ENCODE data around the gene RAVER1.

RAVER1 gene

DNA sequence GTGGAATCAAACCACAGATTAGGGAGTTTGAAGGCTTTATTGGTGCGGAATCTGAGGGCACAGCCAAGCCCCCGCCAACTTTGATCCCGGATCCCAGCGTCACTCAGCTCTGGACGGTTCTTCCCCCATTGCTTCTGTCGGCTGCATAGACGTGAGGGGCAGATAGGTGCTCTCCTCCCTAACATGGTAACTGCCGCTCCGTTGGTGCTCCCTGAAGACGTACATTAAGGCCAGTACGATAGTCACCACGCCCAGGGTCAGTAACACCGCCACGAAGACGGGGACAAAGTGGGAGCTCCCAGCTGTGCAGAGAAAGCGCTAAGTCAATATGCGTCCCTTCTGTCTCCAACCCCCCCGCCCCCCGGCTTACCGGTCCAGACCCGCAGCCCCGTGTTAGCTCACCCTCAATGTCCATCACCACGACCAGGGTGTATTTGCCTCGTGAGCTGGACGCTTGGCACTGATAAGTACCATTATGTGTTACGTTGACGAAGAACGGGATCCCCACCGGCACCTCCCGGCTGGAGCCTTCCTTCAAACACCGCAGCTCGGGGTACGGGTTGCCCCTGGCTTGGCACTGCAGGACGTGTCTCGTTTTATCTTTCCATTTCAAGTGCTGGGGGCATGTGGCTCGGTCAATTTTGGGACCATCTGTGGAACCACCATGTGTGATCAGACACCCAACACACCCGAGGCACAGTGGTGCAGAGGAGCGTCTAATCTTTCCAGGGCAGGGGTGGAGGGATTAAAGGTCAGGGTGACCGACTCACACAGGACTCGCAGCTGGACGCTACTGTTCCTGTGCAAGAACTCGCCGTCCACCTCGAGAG lies 644 bp upstream of the RAVER1 start:
- Mint-ChIP-seq H3K9me3 (no peaks in the 10 kb centered on the region), H3K4me3 (peak overlapping the region; percentile 99), H3K4me1 (ENCODE audit: low read depth) (peaks cover 56% of the 10 kb centered on the region), H3K27me3 (no peaks in the 10 kb centered on the region), H3K36me3 (ENCODE audit: low read depth) (peaks cover 43% of the 10 kb centered on the region), H3K27ac (peak overlapping the region; percentile 98)

GRCh38 chr19:10332158-10332964 lies 968 bp downstream of the RAVER1 start:
- Mint-ChIP-seq H3K4me1 (ENCODE audit: low read depth) (peaks cover 45% of the 10 kb centered on the region), H3K36me3 (ENCODE audit: low read depth) (peaks cover 51% of the 10 kb centered on the region)

GRCh38 chr19:10329555-10329954 lies 3.8 kb downstream of the RAVER1 start:
- Mint-ChIP-seq H3K4me1 (ENCODE audit: low read depth) (peaks cover 33% of the 10 kb centered on the region), H3K9me3 (no peaks in the 10 kb centered on the region), H3K27me3 (no peaks in the 10 kb centered on the region), H3K4me3 (no peak overlapping the region), H3K36me3 (ENCODE audit: low read depth) (peaks cover 54% of the 10 kb centered on the region), H3K27ac (no peak overlapping the region)

More at GRCh38 chr19:10332158-10332964, 968 bp downstream of the RAVER1 start:
- Mint-ChIP-seq H3K4me3 (peak overlapping the region; percentile 99), H3K27me3 (no peaks in the 10 kb centered on the region), H3K27ac (peak overlapping the region; percentile 98), H3K9me3 (no peaks in the 10 kb centered on the region)

- Mint-ChIP-seq H3K4me3 (no peak overlapping the region), H3K36me3 (ENCODE audit: low read depth) (peaks cover 56% of the 10 kb centered on the region), H3K4me1 (ENCODE audit: low read depth) (peaks cover 26% of the 10 kb centered on the region), H3K27me3 (no peaks in the 10 kb centered on the region), H3K9me3 (no peaks in the 10 kb centered on the region), H3K27ac (no peak overlapping the region)
Measured at GRCh38 chr19:10328558-10329429, 4.5 kb downstream of the RAVER1 start.

DNA sequence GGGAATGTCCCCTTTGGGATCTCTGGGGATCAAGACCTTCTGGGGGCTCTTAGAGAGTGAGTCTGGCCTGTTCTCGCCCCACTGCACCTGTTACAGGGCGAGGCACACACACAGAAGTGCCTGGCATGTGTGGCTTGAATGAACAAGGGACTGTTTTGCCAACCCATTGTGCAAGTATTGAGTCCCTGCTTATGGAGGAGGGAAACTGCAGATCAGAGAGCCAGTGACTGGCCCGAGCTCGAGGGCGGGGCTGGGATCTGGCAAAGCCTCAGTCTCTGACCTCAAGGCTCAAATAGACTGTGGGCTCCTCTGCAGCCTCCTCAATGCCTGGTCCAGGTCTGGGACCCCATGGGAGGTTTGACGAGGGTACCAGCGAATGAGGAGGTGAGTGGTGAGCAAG lies 5.5 kb downstream of the RAVER1 start:
- H3K27me3 Mint-ChIP-seq: no peaks in the 10 kb centered on the region
- peaks cover 50% of the 10 kb centered on the region for H3K36me3 Mint-ChIP-seq (ENCODE audit: low read depth)
- H3K4me1 Mint-ChIP-seq (ENCODE audit: low read depth): peaks cover 18% of the 10 kb centered on the region
- no peaks in the 10 kb centered on the region for H3K9me3 Mint-ChIP-seq
- H3K27ac Mint-ChIP-seq: no peak overlapping the region
- H3K4me3 Mint-ChIP-seq: no peak overlapping the region

DNA sequence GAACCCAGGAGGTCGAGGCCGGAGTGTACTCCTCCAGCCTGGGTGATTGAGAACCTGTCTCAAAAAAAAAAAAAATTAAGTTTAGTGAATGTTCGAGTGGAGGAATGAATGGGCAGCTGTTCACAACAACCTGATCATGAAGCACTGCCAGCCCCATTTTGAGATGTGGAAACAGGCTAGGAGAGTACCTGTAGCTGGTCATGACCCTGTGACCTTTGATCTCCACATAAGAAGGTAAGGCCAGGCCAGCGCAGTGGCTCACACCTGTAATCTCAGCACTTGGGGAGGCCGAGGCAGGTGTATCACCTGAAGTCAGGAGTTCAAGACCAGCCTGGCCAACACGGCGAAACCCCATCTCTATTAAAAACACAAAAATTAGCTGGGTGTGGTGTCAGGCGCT lies 7.6 kb downstream of the RAVER1 start:
- no peaks in the 10 kb centered on the region for H3K27me3 Mint-ChIP-seq
- peaks cover 2% of the 10 kb centered on the region for H3K4me1 Mint-ChIP-seq (ENCODE audit: low read depth)
- H3K27ac Mint-ChIP-seq: no peak overlapping the region
- peaks cover 46% of the 10 kb centered on the region for H3K36me3 Mint-ChIP-seq (ENCODE audit: low read depth)
- no peak overlapping the region for H3K4me3 Mint-ChIP-seq
- H3K9me3 Mint-ChIP-seq: no peaks in the 10 kb centered on the region

DNA sequence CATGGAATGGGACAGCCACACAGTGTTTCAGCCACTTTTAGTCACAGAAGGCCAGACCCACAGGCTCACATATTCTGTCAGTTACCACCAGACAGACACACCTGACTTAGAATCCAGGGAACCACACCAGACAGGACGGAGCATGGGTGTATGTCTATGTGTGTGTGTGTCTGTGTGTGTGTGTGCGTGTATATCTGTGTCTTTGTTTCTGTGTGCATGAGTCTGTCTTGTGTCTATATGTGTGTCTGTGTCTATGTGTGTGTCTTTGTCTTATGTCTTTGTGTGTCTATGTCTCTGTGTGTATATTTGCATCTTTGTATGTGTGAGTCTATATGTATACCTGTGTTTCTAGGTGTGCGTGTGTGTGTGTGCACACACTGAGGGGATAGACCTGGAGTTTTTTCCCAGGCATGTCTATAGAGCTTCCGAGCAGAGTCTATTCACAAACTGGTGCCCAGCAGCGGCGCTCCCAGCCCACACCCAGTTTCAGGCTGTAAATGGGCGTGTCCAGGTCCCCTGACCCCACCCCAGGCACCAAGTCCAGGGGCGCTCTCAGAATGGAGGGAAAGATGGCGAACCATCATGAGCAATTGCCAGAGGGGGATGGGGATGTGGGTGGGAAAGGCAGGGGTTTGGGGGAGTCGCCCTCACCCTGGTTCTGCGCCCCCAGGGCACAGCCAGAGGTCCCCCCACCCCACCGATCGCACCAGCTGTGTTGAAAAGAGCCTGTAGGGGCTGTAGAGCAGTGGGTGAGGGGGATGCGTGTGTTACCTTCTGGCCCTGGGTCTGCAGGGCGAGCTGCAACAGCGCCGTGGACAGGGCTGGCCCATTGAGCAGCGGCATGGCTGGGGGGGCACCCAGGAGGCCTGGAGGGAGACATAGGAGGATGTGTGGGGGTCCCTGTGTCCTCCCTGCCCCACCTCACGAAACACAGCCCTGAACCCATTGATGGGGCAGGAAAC lies 11.2 kb downstream of the RAVER1 start:
- Mint-ChIP-seq H3K4me1 (ENCODE audit: low read depth) (no peaks in the 10 kb centered on the region), H3K4me3 (no peak overlapping the region), H3K27ac (peak overlapping the region; percentile 27), H3K36me3 (ENCODE audit: low read depth) (peaks cover 34% of the 10 kb centered on the region), H3K9me3 (no peaks in the 10 kb centered on the region), H3K27me3 (no peaks in the 10 kb centered on the region)

GRCh38 chr19:10321417-10321797 lies 11.9 kb downstream of the RAVER1 start:
- Mint-ChIP-seq H3K27me3 (no peaks in the 10 kb centered on the region), H3K27ac (no peak overlapping the region), H3K4me1 (ENCODE audit: low read depth) (peaks cover under 1% of the 10 kb centered on the region), H3K4me3 (no peak overlapping the region), H3K9me3 (no peaks in the 10 kb centered on the region), H3K36me3 (ENCODE audit: low read depth) (peaks cover 35% of the 10 kb centered on the region)

DNA sequence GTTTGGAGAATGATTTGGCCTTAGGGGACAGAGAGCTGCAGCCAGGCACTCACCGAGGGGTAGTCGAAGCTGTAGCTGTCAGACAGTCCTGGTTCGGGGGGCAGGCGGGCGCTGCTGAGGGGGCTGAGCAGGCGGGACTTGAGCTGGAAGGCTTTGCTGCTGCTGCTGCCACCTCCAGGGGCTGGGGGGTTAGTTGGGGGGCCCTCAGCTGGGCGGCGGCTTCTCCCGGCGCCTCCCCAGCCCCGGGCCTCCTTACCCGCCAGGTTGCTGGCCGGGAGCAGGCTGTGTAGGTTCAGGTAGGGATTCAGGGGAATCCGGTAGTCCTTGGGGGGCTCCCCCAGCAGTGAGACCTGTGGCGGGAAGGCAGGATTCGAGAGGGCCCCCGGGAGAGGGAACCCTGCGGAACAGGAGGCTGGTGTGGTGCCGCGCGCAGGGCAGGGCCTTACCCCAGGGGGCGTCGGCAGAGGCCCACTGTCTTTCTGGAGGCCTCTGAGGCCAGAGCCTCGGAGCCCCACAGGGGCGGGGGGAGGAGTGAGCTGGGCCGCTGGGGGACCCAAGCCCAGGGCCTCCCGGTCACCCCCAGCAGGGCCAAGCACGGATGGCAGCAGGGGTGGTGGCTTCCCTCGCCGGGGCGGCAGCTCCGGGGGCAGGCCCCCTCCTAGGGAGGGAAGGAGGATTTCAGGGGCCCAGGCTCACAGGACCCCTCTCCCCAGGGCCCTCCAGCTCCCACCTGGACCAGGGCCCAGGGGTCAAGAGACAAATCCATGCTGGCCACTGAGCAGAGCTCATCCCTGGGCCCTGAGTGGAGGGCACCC lies 12.5 kb downstream of the RAVER1 start:
- H3K4me3 Mint-ChIP-seq: no peak overlapping the region
- H3K9me3 Mint-ChIP-seq: no peaks in the 10 kb centered on the region
- peaks cover 40% of the 10 kb centered on the region for H3K36me3 Mint-ChIP-seq (ENCODE audit: low read depth)
- H3K27ac Mint-ChIP-seq: no peak overlapping the region
- H3K4me1 Mint-ChIP-seq (ENCODE audit: low read depth): peaks cover 7% of the 10 kb centered on the region
- H3K27me3 Mint-ChIP-seq: no peaks in the 10 kb centered on the region

- Mint-ChIP-seq H3K9me3 (no peaks in the 10 kb centered on the region), H3K27me3 (no peaks in the 10 kb centered on the region), H3K27ac (no peak overlapping the region), H3K4me3 (no peak overlapping the region), H3K4me1 (ENCODE audit: low read depth) (peaks cover 21% of the 10 kb centered on the region), H3K36me3 (ENCODE audit: low read depth) (peaks cover 41% of the 10 kb centered on the region)
Measured at GRCh38 chr19:10318807-10319682, 14.3 kb downstream of the RAVER1 start.

GRCh38 chr19:10317857-10318462 lies 15.4 kb downstream of the RAVER1 start:
- peaks cover 21% of the 10 kb centered on the region for H3K4me1 Mint-ChIP-seq (ENCODE audit: low read depth)

More at GRCh38 chr19:10317857-10318462, 15.4 kb downstream of the RAVER1 start:
- H3K27me3 Mint-ChIP-seq: no peaks in the 10 kb centered on the region
- H3K9me3 Mint-ChIP-seq: no peaks in the 10 kb centered on the region
- peaks cover 45% of the 10 kb centered on the region for H3K36me3 Mint-ChIP-seq (ENCODE audit: low read depth)
- no peak overlapping the region for H3K4me3 Mint-ChIP-seq
- no peak overlapping the region for H3K27ac Mint-ChIP-seq
